MV-4-11 (cell line): ENCODE results near the gene ZNF224.
A peak's percentile ranks its signal among the peaks of the same experiment; 100 is the strongest.
"Not testable (repeated sequence)": the region's sequence is repeated elsewhere in the genome, so short reads cannot be mapped to it uniquely, and the experiment has no call there.

Source experiments
- DNase-seq: peaks from one replicate; lab custom pipeline; 2025; lab: John Stamatoyannopoulos, UW

Gene ZNF224

DNA sequence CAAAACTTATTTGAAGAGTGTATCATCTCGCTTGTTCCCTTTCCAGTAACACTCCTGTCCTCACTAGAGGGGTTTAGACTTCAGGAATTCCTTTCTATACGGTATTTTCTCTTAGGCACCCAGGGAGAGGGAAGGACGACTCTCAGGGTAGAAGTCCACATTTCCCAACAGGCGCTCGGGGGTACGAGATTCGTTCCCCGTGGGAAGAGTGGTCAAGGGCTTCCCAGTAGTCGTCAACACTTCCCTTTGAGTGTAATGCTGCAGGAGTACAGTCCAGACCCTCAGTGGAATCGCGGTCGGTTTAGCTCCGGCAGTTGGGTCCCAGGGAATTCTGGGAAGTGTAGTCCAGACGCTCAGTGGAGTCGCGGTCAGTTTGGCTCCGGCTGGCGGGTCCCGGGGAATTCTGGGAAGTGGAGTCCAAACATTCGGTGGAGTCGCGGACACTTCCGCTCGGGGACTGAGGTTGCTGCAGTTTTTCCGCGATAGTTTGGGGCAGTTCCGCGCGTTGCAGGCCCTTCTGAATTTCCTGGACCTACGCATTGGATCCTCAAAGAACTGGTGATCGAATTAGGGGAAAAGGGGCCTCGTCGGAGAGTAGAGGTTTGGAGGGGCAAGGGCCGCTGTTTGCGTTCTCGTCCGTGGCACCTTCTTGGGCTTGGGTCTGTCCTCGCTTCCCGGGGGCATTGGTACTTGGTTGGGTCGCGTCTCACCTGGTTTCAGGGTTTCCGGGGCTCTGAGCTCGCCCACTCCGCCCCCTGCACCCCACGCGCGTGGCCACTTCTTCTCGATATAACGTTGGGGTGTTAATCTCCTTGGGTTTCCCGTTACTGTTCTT, at the start of gene ZNF224:
Gene ZNF224, plus strand, starts transcription at position 431 of the 835 bp plus-strand sequence. CDS start 3,513 bp downstream, outside the sequence.
- DNase-seq, result peak; percentile 98

GRCh38 chr19:44050740-44051649, 43.2 kb upstream of the ZNF224 start:
- DNase-seq, result no peak

DNA sequence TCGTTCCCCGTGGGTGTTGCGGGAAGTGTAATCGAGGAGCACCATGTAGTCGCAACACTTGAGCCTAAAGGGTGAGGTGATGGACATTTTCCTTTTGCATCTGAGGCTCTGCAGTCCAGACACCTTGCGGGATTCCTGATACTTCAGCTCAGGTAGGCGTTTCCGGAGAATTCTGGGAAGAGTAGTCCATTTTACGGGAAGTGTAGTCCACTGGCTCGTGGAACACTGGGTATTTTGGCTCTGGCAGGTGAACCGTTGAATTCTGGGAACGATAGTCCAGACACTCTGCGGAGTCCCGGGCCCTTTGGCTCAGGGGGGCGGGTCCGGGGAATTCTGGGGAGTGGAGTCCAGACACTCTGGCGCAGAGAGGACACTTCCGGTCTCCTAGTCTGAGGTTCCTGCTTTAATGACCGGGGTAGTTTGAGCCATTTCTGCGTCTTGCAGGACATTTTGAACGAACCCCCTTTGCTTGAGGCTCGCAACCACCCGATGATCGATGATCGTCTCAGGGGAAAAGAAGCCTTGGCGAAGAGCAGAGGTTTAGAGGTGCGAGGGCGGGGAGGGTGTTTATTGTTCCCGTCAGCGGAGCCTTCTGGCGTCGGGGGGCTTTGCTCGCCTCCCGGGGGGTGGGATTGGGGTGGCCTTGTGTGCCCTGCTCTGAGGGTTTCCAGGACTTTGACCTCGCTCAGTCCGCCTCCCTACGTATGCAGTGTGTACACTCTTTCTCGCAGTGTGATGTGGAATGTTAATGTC, 42.3 kb upstream of the ZNF224 start, which contains the start of gene ZNF223:
Gene ZNF223, plus strand, starts transcription at position 387 of the 753 bp plus-strand sequence. CDS start 3,141 bp downstream, outside the sequence.
- peak; percentile 92 for DNase-seq

DNA sequence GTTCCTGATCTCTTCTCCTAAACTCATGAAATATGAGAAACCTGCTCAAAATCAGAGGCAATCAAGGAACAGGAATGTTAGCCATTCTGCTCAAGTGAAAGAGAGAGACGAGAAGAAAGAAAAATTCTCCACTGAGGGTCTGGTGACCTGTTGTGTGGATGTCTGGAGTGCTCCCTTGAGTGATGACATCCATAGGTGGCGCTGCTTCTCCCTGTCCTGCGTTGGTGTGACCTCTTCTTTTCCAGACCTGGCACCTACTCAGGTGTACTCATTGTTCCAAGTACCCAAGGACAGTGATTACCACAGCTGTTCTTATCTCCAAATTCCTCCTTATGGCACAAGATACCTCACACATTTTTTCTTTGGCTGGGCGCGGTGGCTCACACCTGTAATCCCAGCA, 38.3 kb upstream of the ZNF224 start:
- no peak for DNase-seq

DNA sequence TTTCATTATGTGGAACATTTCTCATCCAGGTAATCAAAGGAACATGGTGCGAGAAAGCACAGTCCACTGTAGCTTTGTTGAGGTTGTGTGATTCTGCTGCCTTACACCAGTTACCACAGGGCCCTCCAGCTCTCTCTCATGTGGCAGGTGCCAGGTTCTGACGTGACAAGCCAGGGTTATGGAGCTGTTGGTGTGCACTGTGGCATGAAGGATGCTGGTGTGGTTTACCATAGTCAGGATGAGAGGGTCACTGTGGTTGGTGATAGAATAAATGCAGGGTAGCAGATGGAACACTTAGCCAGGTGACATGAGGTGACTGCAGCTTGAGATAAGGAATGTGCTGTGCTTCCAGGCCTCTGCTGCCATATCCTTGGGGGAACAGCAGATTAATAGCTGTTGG, 34.9 kb upstream of the ZNF224 start:
- DNase-seq, result no peak

DNA sequence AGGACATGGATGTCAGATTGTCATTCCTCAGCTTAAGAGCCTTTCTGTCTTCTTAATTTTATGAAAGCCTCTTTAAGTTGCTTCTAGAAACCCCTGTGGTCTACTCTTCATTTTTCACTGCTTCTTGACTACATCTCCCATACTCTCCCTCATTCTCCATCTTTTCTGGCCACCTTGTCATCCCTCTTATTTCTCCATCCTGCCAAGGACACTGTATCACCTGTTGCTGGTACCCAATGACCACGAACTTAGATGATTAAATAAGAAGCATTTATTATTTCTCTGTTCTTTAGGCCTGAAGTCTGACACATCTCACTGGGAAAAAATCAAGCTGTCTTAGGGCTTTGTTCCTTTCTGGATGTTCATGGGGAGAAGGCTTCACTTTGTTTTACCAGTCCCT, 33.1 kb upstream of the ZNF224 start:
- no peak for DNase-seq

DNA sequence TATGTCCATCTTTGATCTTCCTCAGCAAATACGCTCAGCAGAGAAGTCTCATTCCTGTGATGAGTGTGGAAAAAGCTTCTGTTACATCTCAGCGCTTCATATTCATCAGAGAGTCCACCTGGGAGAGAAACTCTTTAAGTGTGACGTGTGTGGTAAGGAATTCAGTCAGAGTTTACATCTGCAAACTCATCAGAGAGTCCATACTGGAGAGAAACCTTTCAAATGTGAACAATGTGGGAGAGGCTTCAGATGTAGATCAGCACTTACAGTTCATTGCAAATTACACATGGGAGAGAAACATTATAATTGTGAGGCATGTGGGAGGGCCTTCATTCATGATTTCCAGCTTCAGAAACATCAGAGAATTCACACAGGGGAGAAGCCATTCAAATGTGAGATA, 27.9 kb upstream of the ZNF224 start:
- no peak for DNase-seq

DNA sequence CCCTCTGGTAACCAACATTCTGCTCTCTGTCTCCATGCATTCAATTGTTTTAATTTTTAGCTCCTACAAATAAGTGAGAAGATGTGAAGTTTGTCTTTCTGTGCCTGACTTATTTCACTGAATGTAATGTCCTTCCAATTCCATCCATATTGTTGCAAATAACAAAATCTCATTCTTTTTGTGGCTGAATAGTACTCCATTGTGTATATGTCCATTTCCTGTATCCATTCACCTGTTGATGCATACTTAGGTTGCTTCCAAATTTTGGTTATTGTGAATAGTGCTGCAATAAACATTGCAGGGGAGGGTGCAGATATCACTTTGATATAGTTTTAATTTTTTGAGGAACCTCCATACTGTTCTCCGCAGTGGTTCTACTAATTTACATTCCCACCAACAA, 24.7 kb upstream of the ZNF224 start:
- no peak for DNase-seq

GRCh38 chr19:44071824-44072542, 22.2 kb upstream of the ZNF224 start, which contains the start of gene ZNF284:
Gene ZNF284 (plus strand): TSS chr19:44072159. CDS start chr19:44076390, 4,231 bp downstream.
- DNase-seq, result peak; percentile 97

DNA sequence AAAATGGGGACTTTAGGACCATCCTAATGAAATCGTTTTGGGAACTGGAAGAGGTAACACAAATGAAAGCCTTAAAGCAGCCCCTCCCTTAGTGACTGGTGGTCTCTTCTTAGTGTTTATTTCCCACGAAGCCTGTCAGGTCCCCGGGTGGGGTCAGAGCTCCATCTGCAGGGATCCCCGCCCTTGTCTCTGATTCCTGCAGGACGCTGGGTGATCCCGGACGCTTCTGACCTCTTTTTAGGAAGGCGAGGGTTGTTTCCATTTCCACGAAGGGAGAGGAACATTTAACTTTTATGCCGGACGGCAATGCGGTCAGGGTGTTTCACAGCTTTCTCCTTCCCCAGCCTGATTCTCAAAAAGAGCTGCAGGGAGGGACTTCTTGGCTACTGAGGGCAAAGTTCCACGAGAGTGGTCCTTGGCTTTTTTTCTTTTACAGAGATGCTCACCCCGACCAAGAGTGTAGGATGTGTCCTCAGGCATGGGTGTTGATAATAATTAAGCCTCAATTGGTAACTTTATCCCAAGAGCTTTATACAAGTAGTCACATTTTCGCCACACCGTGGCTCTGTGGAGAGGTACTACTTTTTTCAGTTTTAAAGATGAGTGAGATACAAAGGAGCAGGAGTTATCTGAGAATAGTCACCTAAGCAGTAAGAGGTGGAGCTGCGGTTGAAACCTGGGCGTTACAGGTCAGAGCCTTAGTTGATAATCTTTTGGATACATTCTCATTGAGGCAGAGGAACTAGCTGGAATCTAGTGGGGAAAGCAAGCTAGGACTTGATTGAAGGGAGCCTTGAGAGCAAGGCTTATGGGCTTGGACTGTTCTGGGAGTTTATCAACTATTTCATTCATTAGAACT, 21.4 kb upstream of the ZNF224 start:
- DNase-seq, result no peak

GRCh38 chr19:44076325-44076724, 17.8 kb upstream of the ZNF224 start:
- DNase-seq, result no peak

DNA sequence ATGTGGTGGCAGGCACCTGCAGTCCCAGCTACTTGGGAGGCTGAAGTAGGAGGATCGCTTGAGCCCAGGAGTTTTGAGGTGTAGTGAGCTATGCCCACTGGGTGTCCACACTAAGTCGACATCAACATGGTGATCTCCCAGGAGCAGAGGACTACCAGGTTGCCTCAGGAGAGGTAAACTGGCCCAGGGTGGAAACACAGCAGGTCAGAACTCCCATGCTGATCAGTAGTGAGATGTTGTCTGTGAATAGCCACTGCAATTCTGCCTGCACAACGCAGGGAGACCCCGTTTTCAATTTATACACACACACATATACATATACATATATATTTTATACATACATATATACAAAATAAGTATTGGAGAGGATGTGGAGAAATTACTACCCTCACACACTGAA, 2.1 kb upstream of the ZNF224 start:
- no peak for DNase-seq

DNA sequence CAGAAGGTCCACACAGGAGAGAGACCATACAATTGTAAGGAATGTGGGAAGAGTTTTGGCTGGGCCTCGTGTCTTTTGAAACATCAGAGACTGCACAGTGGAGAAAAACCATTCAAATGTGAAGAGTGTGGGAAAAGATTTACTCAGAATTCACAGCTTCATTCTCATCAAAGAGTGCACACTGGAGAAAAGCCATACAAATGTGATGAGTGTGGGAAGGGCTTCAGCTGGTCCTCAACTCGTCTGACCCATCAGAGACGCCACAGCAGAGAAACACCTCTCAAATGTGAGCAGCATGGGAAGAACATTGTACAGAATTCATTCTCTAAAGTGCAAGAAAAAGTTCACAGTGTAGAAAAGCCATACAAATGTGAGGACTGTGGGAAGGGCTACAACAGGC, 13.6 kb downstream of the ZNF224 start:
- no peak for DNase-seq

- DNase-seq, result no peak
Observed at GRCh38 chr19:44109458-44109857, 15.3 kb downstream of the ZNF224 start.

GRCh38 chr19:44111910-44112463, 17.8 kb downstream of the ZNF224 start:
- DNase-seq, result peak; percentile 97

DNA sequence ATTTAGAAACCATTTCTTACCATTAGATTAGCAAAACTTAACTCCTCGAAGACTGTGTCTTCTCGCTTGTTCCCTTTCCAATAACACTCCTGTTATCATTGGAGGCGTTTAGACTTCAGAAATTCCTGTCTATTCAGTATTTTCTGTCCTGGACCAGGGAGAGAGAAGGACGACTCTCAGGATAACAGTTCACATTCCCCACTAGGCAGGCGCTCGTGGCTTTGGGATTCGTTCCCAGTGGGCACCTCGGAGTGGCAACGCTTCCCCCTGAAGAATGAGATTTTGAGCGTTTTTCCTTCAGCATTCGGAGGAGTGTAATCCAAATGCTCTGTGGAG, 18.6 kb downstream of the ZNF224 start:
- no peak for DNase-seq

- peak; percentile 100 for DNase-seq
Observed at GRCh38 chr19:44113138-44113783, 19.1 kb downstream of the ZNF224 start, which contains the start of gene ZNF225. Gene ZNF225 (plus strand): TSS chr19:44113399. CDS start chr19:44115828, 2,429 bp downstream.

GRCh38 chr19:44113784-44114390, 19.7 kb downstream of the ZNF224 start:
- DNase-seq, result peak; percentile 64

- not testable (repeated sequence) for DNase-seq
Observed at GRCh38 chr19:44121162-44121561, 27.0 kb downstream of the ZNF224 start.
